GM19455 (cell line): ENCODE results near the gene PEAK1.

Experiments
- ATAC-seq: cut with Tn5 transposase; IDR thresholded peaks from one replicate; pipeline ENCODE4 v1.9.1; 2021; ENCODE audit not compliant: unreplicated experiment

The PEAK1 gene

DNA sequence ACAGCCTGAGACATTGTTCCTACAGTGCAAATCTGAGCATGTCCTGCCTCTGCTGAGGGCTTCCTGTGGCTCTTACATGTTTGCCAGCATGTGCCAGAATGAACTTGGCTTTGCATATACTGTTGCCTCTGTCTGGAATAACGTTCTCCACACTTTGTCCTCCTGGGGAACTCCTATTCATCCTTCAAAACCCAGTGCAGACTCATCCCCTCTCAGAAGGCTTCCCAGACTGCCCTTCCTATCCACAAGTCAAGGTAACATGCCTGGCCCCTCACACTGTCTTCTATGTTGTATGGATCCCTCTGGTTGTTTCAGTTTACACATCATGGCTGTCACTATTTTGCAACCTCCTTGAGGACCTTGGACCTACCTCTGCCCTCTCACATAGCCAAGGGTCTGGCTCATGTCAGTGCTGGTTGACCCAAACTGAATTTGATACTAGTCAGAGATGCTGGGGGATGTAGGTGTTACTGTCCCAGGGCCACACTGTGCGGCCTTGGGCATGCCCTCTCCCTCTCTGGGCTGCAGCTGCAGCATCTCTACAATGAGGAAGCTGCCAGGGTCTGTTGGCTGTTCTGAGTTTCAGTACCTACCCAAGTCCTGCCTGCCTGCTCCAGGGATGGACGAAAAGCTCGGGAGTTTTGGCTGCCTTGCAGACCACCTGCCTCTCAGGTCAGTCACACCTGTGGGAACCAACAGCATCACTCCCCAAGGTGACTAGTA is 320.0 kb downstream of the PEAK1 start:
- no peak for ATAC-seq

DNA sequence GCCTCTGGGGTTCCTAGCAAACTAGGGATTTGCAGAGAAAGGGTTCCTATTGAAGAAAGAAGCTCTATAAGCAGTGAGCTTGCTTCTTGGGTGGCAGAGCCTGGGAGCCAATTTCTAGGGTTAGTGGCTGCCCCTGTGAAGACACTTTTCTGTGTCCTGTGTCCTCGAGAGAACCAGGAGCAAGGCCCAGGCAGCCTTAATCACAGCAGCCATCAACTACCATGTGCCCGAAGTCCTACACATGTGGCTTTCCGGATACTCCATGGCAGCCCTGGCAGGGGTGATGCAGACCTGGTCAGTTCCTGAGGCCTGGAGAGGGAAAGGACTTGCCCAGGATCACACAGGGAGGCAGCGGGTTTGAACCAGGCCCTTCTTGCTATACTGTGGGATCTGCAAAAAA is 321.3 kb downstream of the PEAK1 start:
- no peak for ATAC-seq

DNA sequence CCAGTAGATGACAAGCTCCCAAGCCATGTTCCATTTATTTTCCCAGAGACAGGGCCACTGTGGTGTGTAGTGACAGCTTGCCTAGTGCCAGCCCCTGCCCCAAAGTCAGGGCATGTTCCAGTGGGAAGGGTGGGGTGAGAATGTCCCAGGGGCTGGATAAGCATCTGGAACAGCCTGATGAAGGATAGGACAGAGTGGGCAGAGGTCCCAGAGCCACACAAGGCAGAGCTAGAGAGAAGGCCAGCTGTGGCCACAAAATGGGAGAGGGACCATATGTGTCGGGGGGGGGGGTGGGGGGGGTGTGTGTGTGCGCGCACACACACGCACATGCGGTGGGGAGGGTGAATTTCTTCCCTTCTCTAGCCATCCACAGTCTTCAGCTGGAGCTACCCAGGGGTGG is 322.0 kb downstream of the PEAK1 start:
- no peak for ATAC-seq

DNA sequence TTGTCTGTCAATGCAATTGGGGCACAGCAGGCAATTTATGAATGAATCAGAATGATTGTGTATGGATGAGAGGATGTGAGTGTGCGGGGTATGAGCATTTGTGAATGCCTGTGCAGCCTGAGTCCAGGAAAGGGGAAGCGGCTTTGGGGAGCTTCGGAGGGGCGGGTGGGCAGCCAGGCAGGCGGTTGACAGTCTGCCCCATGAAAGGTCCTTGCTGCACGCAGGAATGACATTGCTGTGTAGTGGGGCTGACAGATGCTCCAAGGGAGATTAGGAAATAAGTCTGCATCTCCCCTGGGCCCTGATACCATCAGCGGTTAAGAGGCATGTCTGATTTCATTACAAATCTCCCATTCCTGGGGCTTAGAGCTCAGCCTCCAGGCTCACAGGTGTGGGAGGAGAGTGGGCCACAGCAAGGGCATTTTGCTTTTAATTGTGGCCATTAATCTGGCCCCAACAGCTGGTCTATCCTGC is 322.6 kb downstream of the PEAK1 start:
- ATAC-seq = no peak

DNA sequence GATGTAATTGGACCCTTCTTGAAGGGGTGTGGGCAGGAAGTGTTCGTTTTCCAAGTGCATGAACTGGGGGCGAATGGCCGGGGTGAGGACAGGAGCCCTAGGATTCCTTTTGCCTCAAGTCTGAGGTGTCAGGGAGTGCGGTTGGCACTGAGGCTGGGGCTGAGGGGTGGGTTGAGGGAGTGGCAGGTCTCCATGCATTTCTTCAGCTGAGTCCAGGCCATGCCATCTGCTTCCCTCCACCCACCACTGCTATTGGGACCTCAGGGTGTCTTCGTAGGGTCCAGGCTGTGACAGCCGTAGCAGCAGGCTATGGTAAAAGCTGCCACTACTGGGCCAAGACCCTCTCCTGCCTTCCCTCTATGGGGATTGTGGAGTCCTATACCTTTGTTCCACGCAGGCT is 323.4 kb downstream of the PEAK1 start:
- ATAC-seq = no peak

DNA sequence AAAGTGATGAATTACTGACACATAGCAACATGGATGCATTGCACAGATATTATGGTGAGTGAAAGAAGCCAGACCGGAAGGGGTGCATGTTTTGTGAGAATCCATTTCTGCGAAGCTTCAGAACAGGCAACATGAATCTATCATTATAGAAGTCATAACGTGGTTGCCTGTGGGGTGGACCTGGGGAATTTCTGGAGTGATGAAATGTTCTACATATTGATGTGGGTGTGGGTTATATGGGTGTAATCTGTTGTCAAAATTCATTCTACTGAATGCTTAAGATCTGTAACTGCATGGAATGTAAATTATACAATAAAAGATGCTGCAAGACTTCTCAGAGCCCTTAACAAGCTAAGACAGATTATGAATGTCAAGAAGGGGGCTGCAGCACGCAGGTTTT is 323.8 kb downstream of the PEAK1 start:
- no peak for ATAC-seq

DNA sequence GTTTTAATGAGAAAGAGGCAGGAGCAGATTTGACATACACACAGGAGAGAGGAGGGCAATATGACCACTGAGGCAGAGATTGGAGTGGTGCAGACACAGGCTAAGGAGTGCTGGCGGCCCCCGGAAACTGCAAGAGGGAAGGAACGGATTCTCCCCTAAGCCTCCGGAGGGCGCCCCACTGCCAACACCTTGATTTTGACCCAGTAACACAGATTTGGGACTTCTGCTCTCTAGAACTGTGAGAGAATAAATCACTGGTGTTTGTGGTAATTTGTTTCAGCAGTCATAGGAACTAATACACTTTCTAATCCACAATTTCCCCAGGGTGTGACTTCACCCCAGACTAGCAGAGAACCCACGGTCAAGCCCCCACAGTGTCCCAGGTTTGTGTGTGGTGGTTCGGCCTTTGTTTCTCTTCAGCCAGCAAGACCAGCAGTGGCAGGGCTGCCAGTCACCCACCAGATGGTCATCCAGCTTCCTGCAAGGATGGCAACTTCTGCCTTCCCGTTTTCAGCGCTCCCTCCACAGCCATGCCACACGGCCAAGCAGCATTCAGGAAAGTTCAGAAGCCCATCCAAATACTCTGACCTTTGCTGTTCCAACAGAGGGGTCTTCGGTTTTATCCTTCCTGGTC is 325.4 kb downstream of the PEAK1 start:
- ATAC-seq = no peak

DNA sequence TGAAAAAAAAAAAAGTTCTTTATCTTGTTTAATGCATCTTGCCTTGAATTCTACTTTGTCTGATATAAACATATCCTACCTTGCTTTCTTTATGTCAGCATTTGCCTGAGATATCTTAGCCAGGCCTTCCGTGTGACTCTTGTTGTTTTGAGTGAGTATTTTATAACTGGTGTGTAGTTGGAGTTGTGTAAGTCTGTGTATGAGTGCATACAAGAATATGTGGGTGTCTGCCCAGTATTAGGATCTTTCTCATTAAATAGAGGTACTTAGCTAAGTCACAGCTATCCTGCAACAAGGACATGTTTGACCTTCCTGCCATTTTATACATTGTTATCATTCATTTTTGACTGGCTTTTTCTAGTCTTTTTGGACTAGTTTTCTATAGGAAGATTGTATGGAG is 326.5 kb downstream of the PEAK1 start:
- ATAC-seq = no peak

DNA sequence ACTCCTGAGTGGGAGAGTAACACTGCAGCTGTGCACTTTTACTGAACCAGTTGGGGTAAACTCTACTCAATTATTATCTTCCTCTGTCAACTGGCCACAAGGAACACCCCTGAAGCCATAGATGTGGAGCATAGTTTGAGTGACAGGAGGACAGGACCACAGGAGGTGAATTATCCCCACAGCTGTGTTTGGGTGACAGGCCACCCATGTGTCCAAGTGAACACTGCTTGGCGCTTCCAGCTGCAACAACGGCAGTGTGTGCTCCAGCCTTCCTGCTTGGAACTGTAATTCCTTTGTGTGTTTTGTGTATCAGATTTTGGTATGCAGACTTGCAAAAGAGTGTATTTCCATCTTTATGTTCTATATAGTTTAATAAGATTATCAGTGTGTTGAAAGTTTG is 328.8 kb downstream of the PEAK1 start:
- no peak for ATAC-seq

DNA sequence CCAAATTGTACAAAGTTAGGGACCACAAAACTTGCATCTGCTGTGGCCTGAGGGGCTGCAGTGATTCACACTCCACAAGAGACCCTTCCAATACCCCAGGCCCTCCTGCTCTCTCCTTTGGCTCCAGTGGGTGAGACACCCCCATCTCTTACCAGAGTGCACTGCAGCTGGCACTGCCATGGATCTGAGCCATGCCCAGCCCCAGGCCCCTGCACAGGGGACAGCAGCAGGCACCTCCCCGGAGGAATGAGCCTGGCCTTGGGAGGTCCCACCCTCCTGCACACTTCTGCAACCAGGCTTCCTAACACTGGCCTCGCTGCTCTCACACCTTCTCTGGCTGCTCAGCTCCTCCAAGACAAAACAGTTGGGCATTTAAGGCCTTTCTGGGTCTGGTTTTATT is 332.7 kb downstream of the PEAK1 start:
- no peak for ATAC-seq

DNA sequence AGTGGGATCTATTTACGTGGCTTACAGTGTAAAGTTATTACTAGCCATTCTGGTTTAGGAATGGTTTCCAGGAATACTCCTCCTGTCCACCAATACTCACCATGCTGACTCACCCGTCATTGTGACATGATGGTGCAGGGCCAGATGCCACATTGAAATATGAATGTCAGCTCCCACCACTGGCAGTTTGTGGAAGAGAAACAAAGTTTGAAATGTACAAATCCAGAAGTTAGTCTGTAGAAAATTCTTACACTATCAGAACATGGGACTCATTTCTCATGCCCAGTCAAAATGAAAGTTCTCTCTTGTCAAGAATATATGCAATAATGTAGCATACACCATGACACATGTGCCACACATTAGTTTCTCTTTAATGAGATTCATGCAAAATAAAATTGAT is 334.6 kb downstream of the PEAK1 start:
- no peak for ATAC-seq

DNA sequence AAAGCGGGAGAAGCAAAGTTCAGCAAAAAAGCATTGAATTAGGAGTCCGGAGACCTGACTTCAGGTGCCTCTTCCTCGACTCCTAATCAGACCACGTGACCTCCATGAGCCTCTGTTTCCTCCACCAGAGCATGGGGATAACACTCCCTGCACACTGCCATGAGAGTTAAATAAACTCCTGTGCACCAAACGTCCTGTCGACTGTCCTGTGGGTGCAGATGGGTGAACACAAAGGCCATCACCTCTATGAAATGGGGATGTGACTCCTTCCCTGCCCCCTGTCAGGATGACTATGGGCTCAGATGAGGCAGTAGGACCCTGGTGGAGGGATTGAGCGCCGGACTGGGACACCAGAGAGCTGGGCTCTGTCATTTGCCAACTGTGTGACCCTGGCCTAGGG is 335.5 kb downstream of the PEAK1 start:
- no peak for ATAC-seq

DNA sequence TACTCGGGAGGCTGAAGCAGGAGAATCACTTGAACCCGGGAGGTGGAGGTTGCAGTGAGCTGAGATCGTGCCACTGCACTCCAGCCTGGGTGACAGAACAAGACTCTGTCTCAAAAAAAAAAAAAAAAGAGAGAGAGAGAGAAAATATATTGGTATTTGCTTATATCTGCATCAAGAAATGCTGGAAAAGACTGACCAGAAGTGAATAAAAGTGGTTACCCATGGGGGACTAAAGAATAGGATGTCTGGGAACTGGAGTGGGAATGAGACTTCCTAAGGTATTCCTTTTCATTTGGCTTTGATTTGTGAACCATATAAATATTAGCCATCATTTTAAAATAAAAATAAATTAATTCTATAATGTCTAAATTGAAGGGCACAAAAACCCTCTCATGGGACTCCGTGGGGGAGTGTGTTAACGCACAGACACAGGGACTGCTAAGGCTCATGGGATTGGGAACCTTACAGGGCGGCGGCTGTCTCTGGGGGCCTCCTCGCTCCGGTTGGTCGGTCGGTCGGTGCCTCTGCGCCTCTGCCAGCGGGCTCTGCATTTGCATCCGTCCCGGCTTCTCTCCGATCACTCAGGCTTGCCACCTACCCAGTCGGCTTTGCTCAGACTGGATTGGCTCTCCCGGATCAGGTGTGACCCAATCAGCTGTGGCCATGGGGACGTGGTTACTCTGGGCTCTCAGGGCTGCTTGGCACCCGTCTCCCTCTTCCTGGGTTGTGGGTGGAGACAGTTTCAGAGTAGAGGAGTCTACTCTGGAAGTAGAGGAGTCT is 336.3 kb downstream of the PEAK1 start:
- peak; percentile 88 for ATAC-seq

DNA sequence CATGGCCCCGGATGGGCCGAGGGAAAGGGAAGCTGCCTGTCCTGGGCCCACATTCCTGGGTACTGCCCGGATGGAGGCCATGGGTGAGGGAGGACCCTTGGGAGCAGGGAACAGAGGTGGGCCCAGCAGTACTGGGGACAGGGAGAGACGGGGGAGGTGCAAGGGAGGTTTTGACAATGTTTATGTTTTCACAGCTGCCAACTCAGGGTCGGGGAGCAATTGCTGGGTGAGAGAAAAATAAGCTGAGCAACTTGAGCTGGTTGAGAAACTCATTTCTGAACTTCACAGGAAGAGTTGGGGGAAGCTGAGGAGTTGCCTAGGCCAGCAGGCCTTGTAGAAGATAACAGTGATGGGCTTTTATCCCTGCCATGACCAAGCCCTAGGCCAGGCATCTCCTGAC is 337.9 kb downstream of the PEAK1 start:
- no peak for ATAC-seq

DNA sequence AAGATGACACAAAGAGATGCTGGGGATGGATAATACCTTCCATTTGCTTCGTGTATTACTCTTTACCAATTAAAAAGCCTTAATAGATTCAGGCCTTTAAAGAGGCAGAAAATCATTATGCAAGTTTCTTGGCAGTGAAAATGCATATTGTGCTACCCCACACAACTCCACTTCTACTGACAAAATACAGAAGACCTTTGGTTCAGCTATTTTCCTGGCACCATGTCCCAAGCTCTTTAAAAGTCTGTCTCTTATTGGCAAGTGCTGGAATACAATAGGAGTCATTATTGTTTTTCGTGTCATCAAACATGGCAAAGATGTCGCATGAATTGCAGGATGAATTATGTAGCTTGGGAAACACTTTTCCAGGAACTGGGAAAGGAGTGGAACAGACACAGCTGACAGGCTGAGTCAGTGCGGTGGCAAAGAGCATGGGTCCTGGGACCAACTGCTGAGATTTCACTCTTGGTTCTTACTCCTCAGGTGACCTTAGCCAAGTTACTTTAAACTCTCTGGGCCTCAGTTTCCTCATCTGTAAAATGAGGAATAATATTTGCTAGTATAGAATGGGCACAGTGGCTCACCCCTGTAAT is 343.5 kb downstream of the PEAK1 start:
- no peak for ATAC-seq

DNA sequence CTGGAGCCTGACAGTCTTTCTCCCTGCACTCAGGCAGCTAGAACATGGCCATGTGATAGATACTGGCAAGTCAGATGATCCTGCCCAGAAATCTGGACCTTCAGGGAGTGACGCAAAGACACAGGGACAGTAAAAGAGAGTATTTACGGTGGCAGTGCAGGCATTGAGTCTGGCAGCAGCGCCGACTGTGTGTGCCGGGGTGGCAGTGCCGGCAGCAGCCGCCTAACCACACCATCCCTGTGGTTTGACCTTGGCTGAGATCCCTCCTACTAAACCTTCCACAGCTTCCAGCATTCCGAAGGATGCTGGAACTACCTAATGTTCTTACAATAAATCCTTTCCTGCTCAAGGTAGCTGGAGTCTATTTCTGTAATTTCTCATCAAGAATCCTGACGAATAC is 344.4 kb downstream of the PEAK1 start:
- ATAC-seq = no peak

DNA sequence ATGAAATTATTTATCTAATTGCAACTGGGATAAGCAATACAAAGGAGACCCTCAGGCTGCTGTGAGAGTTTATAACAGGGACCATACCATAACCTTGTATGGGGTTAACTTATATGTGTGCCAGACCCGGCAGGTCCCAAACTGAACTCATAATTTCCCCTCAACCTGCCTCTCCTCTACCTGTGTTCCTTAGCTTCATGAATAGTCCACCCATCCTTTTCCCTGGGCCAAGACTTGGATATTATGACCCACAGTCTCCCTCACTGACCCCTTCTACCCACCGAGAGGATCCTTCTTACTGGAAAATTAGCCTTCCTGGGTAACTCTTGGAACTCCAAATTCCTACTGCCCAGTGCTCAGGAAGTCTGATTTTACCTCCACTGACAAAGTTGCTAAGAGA is 345.6 kb downstream of the PEAK1 start:
- no peak for ATAC-seq

DNA sequence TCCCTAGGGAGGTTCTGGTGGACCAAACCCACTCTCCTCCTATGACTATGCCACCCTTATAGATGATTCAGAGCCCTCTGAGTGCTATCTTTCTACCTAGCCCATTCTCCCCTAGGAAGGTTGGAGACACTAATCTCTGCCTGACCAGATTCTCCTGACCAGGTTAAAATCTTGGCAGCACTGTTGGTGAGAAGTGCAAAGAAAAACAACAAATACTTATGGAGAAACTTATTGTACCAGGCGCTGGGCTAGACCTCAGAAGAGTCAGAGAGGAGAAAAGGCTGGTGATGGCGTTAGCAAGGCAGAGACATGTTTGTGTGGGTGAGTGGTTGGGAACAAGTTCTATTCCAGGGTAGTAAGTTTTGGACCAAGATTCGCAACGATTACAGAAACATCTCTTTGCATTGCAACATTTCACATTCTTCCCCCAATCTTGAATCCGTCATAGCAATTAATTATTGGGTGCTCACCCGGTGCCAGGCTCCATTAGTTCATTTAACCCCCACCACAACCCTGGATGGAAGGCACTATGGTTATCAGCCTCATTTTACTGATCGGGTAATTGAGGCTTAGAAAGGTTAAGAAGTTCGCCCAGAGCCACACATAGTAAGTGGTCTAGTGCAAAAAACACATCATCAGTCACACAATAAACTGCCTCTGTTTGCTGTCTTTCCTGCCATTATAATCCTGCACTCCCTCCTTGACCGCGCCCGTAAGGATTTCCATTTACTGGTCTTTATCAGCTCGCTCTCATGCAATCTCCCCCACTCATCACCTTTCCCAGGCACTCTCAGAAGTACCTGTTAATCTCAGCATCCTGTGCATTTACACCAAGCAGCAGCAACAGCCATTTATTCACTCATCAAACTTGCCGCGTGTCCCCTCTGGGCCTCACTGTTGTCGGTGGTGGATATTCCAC is 348.3 kb downstream of the PEAK1 start:
- no peak for ATAC-seq

DNA sequence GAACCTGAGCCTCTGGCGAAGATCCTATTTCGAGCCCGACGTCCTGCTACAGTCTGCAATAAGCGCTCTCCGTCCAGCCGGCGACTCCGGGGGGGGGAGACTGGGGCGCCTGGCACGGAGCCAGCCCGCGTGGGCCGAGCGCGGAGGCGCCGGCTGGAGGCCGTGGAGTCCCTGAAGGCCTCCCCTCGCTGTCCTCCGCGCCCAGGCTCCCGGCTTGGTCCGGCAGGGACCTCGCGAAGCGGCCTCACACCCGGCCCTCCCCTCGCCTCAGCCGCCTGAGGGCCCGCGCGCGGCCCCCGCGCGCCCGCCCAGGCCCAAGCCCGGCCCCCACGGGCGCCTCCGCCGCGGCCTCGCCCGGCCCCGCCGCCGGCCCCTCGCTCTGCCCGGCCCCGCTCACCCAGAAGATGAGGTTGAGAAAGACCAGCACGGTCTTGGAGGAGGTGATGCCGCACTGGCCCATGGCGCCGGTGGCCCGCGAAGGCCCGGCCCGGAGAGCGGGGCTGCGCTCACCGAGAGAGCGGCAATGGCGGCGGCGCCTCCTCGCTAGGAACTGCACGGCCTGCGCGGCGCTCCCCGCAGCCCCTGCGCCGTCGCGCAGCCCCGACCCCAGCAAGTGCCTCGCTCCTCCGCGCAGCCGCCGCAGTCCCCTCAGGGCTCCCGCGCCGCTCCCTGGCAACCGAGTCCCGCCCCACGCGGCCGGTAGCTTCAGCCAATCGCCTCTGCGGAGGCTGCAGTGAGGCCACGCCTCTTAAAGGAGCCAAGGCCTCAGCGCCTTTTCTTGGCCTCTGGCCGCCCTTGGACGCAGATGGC is 349.2 kb downstream of the PEAK1 start, which contains the start of gene TSPAN3:
Gene TSPAN3, minus strand, starts transcription at position 615 of the 810 bp plus-strand sequence. Its CDS starts 155 bp downstream, at position 460.
- ATAC-seq = peak; percentile 91

DNA sequence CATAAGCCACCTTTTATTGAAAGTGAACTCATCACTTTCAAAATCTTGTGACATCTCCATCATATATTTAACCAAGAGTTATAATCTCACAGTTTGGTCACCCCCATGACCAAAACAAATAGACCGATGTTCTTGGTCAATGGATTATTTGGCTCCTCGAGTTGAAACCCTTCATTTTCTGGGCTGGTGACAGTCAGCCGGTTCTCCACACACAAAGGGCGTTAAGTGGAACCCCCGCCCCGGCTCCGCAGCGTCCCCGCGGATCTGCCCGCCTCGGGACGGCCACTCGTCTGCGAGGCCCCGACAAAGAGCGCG is 349.8 kb downstream of the PEAK1 start:
- no peak for ATAC-seq
